Smooth muscle cell (in vitro differentiated cells): ENCODE data around the gene PRR23B. TPM values are rescaled to one million over a fixed set of nuclear protein-coding genes. Genes with fewer than 3 reads are reported as not detected.

Source experiments
- DNase-seq: peaks from one replicate; lab custom pipeline; 2025; ENCODE audit not compliant: unreplicated experiment; lab: John Stamatoyannopoulos, UW
- H2AFZ ChIP-seq: fragments of 200-600 bp; sonication (generic); 2 replicates; pipeline ENCODE4 v1.6.0; 2016; ENCODE audit warnings: antibody characterized with exemption, low read depth, mild to moderate bottlenecking
- H3F3A ChIP-seq: fragments of 200-600 bp; sonication (generic); 2 replicates; pipeline ENCODE4 v1.6.0; 2017; ENCODE audit warnings: antibody characterized with exemption, low read depth
- H3K27ac ChIP-seq: fragments of 200-600 bp; sonication (generic); 2 replicates; pipeline ENCODE4 v1.5.1; 2016; ENCODE audit warnings: low read depth, mild to moderate bottlenecking
- H3K27me3 ChIP-seq: fragments of 200-600 bp; sonication (generic); 2 replicates; pipeline ENCODE4 v1.6.1; 2016; ENCODE audit warnings: low read depth, mild to moderate bottlenecking
- H3K36me3 ChIP-seq: fragments of 200-600 bp; sonication (generic); 2 replicates; pipeline ENCODE4 v1.5.1; 2016; ENCODE audit warnings: low read depth
- H3K4me1 ChIP-seq: fragments of 200-600 bp; sonication (generic); 2 replicates; pipeline ENCODE4 v1.5.1; 2016; ENCODE audit warnings: low read depth
- H3K4me2 ChIP-seq: fragments of 200-600 bp; sonication (generic); 2 replicates; pipeline ENCODE4 v1.6.0; 2016; ENCODE audit warnings: mild to moderate bottlenecking
- H3K4me3 ChIP-seq: fragments of 200-600 bp; sonication (generic); 2 replicates; pipeline ENCODE4 v1.5.1; 2016; ENCODE audit warnings: mild to moderate bottlenecking
- H3K79me2 ChIP-seq: fragments of 200-600 bp; sonication (generic); 2 replicates; pipeline ENCODE4 v1.6.0; 2016; ENCODE audit warnings: low read depth, mild to moderate bottlenecking
- H3K9ac ChIP-seq: fragments of 200-600 bp; sonication (generic); 2 replicates; pipeline ENCODE4 v1.6.0; 2016; ENCODE audit warnings: low read depth
- H3K9me3 ChIP-seq: fragments of 200-600 bp; sonication (generic); replicated peaks from 2 replicates; pipeline ENCODE4 v1.5.1; 2016; ENCODE audit warnings: low read depth
- H4K20me1 ChIP-seq: fragments of 200-600 bp; sonication (generic); 2 replicates; pipeline ENCODE4 v1.6.0; 2016; ENCODE audit warnings: low read depth
- CTCF ChIP-seq: fragments of 200-600 bp; sonication (generic); IDR thresholded peaks from 2 replicates; pipeline ENCODE4 v1.5.1; 2017; ENCODE audit warnings: borderline replicate concordance, mild to moderate bottlenecking, antibody characterized with exemption; ENCODE audit not compliant: insufficient read depth, poor library complexity, severe bottlenecking
- WGBS: methylation state at CpG from one replicate; pipeline ENCODE4 v1.1.7; 2016; ENCODE audit warnings: low lambda C conversion rate; 5-methylcytosine and 5-hydroxymethylcytosine counted together
- polyA plus RNA-seq: library from polyadenylated mRNA; unstranded; fragments of >200 nt; fragmentation: Nextera tagmentation; extraction: Ambion mirVana; gene quantifications from 2 replicates; pipeline ENCODE4 v1.2.1, GENCODE V29; 2016
- total RNA-seq: library from RNA; depleted of rRNA; stranded (reverse); fragments of >200 nt; gene quantifications from 2 replicates; pipeline ENCODE4 v1.2.3, GENCODE V29; 2014

The PRR23B gene
- total and polyA plus RNA-seq, 2 experiments from 2014 or later: not detected

- no peak overlapping the region for H2AFZ ChIP-seq
- no peak for DNase-seq
- H3K9ac ChIP-seq: no peak overlapping the region
- H3K27me3 ChIP-seq: no peaks in the 10 kb centered on the region
- WGBS: 89% methylated on average over 3 of the region's 3 CpGs
- no peak for TF ChIP-seq CTCF
- no peaks in the 10 kb centered on the region for H3K9me3 ChIP-seq
- H4K20me1 ChIP-seq: no peaks in the 10 kb centered on the region
- H3K4me1 ChIP-seq: no peaks in the 10 kb centered on the region
- no peak overlapping the region for H3K4me2 ChIP-seq
- no peaks in the 10 kb centered on the region for H3K79me2 ChIP-seq
- no peaks in the 10 kb centered on the region for H3F3A ChIP-seq
- no peaks in the 10 kb centered on the region for H3K36me3 ChIP-seq
- no peak overlapping the region for H3K27ac ChIP-seq
- no peak overlapping the region for H3K4me3 ChIP-seq
Measured at GRCh38 chr3:139016430-139017048, 4.2 kb downstream of the PRR23B start.

GRCh38 chr3:139006051-139006716 is 14.5 kb downstream of the PRR23B start, which contains the start of gene PRR23A:
TSS of gene PRR23A (minus strand) at chr3:139006268. CDS start at chr3:139006268, 0 bp downstream.
- no peak for DNase-seq
- no peaks in the 10 kb centered on the region for H3F3A ChIP-seq
- H3K4me2 ChIP-seq: no peak within 1 kb of the TSS
- no peaks in the 10 kb centered on the region for H3K4me1 ChIP-seq
- H2AFZ ChIP-seq: no peak within 1 kb of the TSS
- no peaks in the 10 kb centered on the region for H3K9me3 ChIP-seq
- H3K79me2 ChIP-seq: no peaks in the 10 kb centered on the region
- H3K9ac ChIP-seq: no peak within 1 kb of the TSS
- H4K20me1 ChIP-seq: no peaks in the 10 kb centered on the region
- no peak within 1 kb of the TSS for H3K27ac ChIP-seq
- 97% methylated on average over 52 of the region's 60 CpGs for WGBS
- no peak within 1 kb of the TSS for H3K4me3 ChIP-seq
- no peaks in the 10 kb centered on the region for H3K27me3 ChIP-seq
- TF ChIP-seq CTCF: no peak
- no peaks in the 10 kb centered on the region for H3K36me3 ChIP-seq

GRCh38 chr3:139005356-139005993 is 15.3 kb downstream of the PRR23B start:
- Histone ChIP-seq H2AFZ (no peak overlapping the region), H3K9ac (no peak overlapping the region), H4K20me1 (no peaks in the 10 kb centered on the region), H3K27ac (no peak overlapping the region), H3K36me3 (no peaks in the 10 kb centered on the region), H3K4me3 (no peak overlapping the region), H3K4me1 (no peaks in the 10 kb centered on the region), H3K9me3 (no peaks in the 10 kb centered on the region), H3K4me2 (no peak overlapping the region), H3K79me2 (no peaks in the 10 kb centered on the region), H3K27me3 (no peaks in the 10 kb centered on the region), H3F3A (no peaks in the 10 kb centered on the region)
- TF ChIP-seq CTCF: no peak
- WGBS: 92% methylated on average over 44 of the region's 45 CpGs
- DNase-seq: no peak
